Ovary (tissue), 9 donors: ENCODE data around the gene S100A13. TPM values are rescaled to one million over a fixed set of nuclear protein-coding genes. Genes with fewer than 3 reads are reported as not detected.

Source experiments
- DNase-seq, 5 donors: peaks; one replicate each; pipeline ENCODE4 v3.0.0-alpha.2; 2019 to 2020
- H3K27ac ChIP-seq, 2 donors: fragments of 200-600 bp; one replicate each; pipeline versions ENCODE4 v1.5.1 to v1.8.0; 2019 to 2022
- H3K27me3 ChIP-seq: fragments of 200-600 bp; one replicate; pipeline ENCODE4 v1.8.0; 2022
- H3K36me3 ChIP-seq: fragments of 200-600 bp; sonication (generic); one replicate; pipeline ENCODE4 v1.5.1; 2019
- H3K4me1 ChIP-seq: one replicate; pipeline ENCODE4 v1.8.1; 2013; ENCODE audit warnings: mild to moderate bottlenecking, moderate library complexity; ENCODE audit not compliant: insufficient read depth
- H3K4me3 ChIP-seq: fragments of 200-600 bp; sonication (generic); one replicate; pipeline ENCODE4 v1.5.1; 2017
- H3K9me3 ChIP-seq, 2 donors: fragments of 200-600 bp in 1 of 2; sonication (generic) in 1 of 2; one replicate each; pipeline versions ENCODE4 v1.5.1 to v1.8.1; 2013 to 2019; ENCODE audit warnings: mild to moderate bottlenecking in 1 of 2, moderate library complexity in 1 of 2
- CTCF ChIP-seq, 3 donors: fragments of 450-650 bp in 2 of 3; fragments of 200-600 bp in 1 of 3; IDR thresholded peaks; one replicate each; pipeline versions ENCODE4 v1.5.1 to v1.8.0; 2016 to 2022; ENCODE audit warnings: antibody characterized with exemption in 3 of 3, mild to moderate bottlenecking in 1 of 3
- EP300 ChIP-seq: sonication (generic); formaldehyde crosslinking; IDR thresholded peaks from one replicate; pipeline ENCODE4 v1.6.1; 2017; ENCODE audit warnings: antibody characterized with exemption
- POLR2A ChIP-seq: fragments of 450-650 bp; IDR thresholded peaks from one replicate; pipeline ENCODE4 v1.6.1; 2017; ENCODE audit warnings: antibody characterized with exemption, mild to moderate bottlenecking, moderate library complexity
- WGBS, 3 donors: extraction: QIAGEN DNeasy Blood & Tissue Kit in 1 of 3; methylation state at CpG; one replicate each; pipeline versions ENCODE4 v1.1.5 to v1.1.7; 2013 to 2017; 5-methylcytosine and 5-hydroxymethylcytosine counted together
- intact Hi-C, 4 donors: fragments of 100-400 bp; cut with DNase I; formaldehyde crosslinking; loops; one replicate each; pipeline versions ENCODE4 v1.11.0 to v1.15.1; 2022 to 2023
- polyA plus RNA-seq, 2 donors: library from polyadenylated mRNA; stranded (reverse); fragments of 200-250 nt in 1 of 2; fragments of 350-450 nt in 1 of 2; fragmentation: Illumina TruSeq in 1 of 2; extraction: RNeasy Lipid Tissue Mini Kit (QIAGEN cat#74804) in 1 of 2; gene quantifications; one replicate each; pipeline ENCODE4 v1.2.3, GENCODE V29; 2013 to 2014
- total RNA-seq, 7 donors: library from RNA; depleted of rRNA in 2 of 7; stranded (reverse); fragments of >200 nt in 2 of 7; fragmentation: NEBNext Ultra II Directional in 3 of 7; extraction: Animal tissue kit (Norgen Biotek cat#: 25700) in 3 of 7; gene quantifications; one replicate each; pipeline versions ENCODE4 v1.1.0 to v1.2.4, GENCODE V29; 2016 to 2023
- donor health status: DM: no; HTN: no; CAD: no; lungs with moderate emphysema.
- donor health status: DM: no; HTN: no; CAD: no.
- donor health status: Bipolar disorder and iron deficiency.
- donor health status: DM: yes; HTN: yes; CAD: no.
- donor health status: DM: no; HTN: no; CAD: no.
- donor health status: DM: yes; HTN: yes; CAD: no.

Gene S100A13
- total and polyA plus RNA-seq, 9 donors = 73.2 to 560 (median 125) TPM

GRCh38 chr1:153658400-153659174 lies 31.3 kb upstream of the S100A13 start, which contains the start of gene SNAPIN:
TSS of gene SNAPIN (plus strand) at chr1:153658703. CDS start at chr1:153658744, 41 bp downstream.
- Histone ChIP-seq H3K4me1 (peaks cover 2% of the 10 kb centered on the region), H3K36me3 (no peaks in the 10 kb centered on the region), H3K4me3 (peak within 1 kb of the TSS; percentile 57), H3K9me3 (no peaks in the 10 kb centered on the region), H3K27ac (peak within 1 kb of the TSS; percentile 86 to 91), H3K27me3 (no peaks in the 10 kb centered on the region)
- WGBS, 3 donors = 2% methylated on average over 36 to 53 of the region's 53 CpGs
- peak; percentile 90 to 93 (median 91) for DNase-seq
- TF ChIP-seq CTCF (IDR thresholded peaks at IDR 0.05) (peak in 2 of 3 donors; percentile 23 to 30), EP300 (peak; percentile 49), POLR2A (peak; percentile 72)
- intact Hi-C loops = no loop called here

GRCh38 chr1:153655333-153655732 lies 28.0 kb upstream of the S100A13 start:
- 84 to 89% (median 88%) methylated on average over 3 of the region's 3 CpGs for WGBS, 3 donors
- H3K4me3 ChIP-seq = no peak overlapping the region
- H3K27me3 ChIP-seq = no peaks in the 10 kb centered on the region
- intact Hi-C loops = no loop called here
- TF ChIP-seq POLR2A = no peak
- no peak for TF ChIP-seq EP300
- no peak for TF ChIP-seq CTCF (IDR thresholded peaks at IDR 0.05)
- DNase-seq = no peak
- no peaks in the 10 kb centered on the region for H3K36me3 ChIP-seq
- peaks cover 2% of the 10 kb centered on the region for H3K4me1 ChIP-seq
- no peaks in the 10 kb centered on the region for H3K9me3 ChIP-seq
- H3K27ac ChIP-seq = no peak overlapping the region

- no peak for TF ChIP-seq EP300
- no peak for TF ChIP-seq CTCF (IDR thresholded peaks at IDR 0.05)
- no peak for TF ChIP-seq POLR2A
- Histone ChIP-seq H3K36me3 (no peaks in the 10 kb centered on the region), H3K27me3 (no peaks in the 10 kb centered on the region), H3K9me3 (no peaks in the 10 kb centered on the region), H3K4me1 (no peaks in the 10 kb centered on the region), H3K27ac (no peak overlapping the region), H3K4me3 (no peak overlapping the region)
- 56 to 64% (median 61%) methylated on average over 3 of the region's 3 CpGs for WGBS, 3 donors
- intact Hi-C loops = no loop called here
- DNase-seq = no peak
Measured at GRCh38 chr1:153652805-153653500, 25.6 kb upstream of the S100A13 start.

GRCh38 chr1:153651771-153652170 lies 24.5 kb upstream of the S100A13 start:
- intact Hi-C loops = no loop called here
- WGBS, 3 donors = 78 to 93% (median 80%) methylated on average over 1 of the region's 1 CpG
- TF ChIP-seq POLR2A (no peak), CTCF (IDR thresholded peaks at IDR 0.05) (no peak), EP300 (no peak)
- Histone ChIP-seq H3K36me3 (no peaks in the 10 kb centered on the region), H3K4me1 (no peaks in the 10 kb centered on the region), H3K27me3 (no peaks in the 10 kb centered on the region), H3K27ac (no peak overlapping the region), H3K4me3 (no peak overlapping the region), H3K9me3 (no peaks in the 10 kb centered on the region)
- no peak for DNase-seq
